Measurements from ENCODE around the gene INSRR. TPM values are rescaled to one million over a fixed set of nuclear protein-coding genes. Genes with fewer than 3 reads are reported as not detected.

Gene INSRR
- total RNA-seq, 1 experiment from 2014 or later, result not detected

DNA sequence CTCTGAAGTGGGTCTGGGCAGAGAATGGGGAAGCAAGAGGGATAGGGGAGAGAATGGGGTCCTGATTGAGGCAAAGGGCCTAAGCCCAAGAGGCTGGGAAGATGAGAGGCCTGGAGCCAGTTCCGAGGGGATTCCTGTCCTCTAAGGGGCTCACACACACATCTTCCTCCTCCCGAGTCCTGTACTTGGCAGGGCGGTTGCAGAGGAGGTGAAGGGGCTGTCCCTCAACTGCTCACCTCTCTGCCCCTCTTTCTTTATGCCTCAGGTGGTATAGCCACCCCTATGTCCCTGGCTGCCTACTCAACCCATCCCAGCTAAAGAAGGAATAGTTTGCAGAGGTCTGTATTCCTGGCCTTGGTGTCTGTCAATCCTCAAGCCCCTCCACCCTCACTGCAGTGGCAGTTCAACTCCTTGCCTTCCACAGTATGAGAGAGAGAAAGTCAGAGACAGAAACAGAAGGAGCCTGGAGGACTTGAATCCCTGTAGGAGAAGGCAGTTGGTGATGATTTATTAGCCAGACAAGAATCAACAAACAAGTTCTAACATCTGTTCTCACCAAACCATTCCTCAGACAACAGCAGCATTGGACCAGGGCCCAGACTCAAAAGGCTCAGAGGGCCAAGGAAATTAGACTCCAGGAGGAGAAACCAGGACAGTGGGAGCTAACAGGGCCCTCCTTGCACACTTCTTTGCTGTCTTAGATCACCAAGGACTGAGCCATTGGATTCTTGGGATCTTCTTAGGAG lies 53.0 kb downstream of the INSRR start:
- Mint-ChIP-seq H3K4me3 (ENCODE audit: unreplicated experiment) (no peak overlapping the region), H3K9me3 (ENCODE audit: unreplicated experiment) (no peaks in the 10 kb centered on the region), H3K27ac (ENCODE audit: low read depth, unreplicated experiment) (no peak overlapping the region), H3K36me3 (ENCODE audit: insufficient read depth, unreplicated experiment) (peaks cover 17% of the 10 kb centered on the region), H3K4me1 (ENCODE audit: insufficient read depth, unreplicated experiment) (peaks cover 13% of the 10 kb centered on the region), H3K27me3 (ENCODE audit: insufficient read depth, unreplicated experiment) (no peaks in the 10 kb centered on the region)
- TF ChIP-seq, protein P1, sequence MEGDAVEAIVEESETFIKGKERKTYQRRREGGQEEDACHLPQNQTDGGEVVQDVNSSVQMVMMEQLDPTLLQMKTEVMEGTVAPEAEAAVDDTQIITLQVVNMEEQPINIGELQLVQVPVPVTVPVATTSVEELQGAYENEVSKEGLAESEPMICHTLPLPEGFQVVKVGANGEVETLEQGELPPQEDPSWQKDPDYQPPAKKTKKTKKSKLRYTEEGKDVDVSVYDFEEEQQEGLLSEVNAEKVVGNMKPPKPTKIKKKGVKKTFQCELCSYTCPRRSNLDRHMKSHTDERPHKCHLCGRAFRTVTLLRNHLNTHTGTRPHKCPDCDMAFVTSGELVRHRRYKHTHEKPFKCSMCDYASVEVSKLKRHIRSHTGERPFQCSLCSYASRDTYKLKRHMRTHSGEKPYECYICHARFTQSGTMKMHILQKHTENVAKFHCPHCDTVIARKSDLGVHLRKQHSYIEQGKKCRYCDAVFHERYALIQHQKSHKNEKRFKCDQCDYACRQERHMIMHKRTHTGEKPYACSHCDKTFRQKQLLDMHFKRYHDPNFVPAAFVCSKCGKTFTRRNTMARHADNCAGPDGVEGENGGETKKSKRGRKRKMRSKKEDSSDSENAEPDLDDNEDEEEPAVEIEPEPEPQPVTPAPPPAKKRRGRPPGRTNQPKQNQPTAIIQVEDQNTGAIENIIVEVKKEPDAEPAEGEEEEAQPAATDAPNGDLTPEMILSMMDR (IDR thresholded peaks at IDR 0.05; ENCODE audit: unreplicated experiment), result no peak
- no TSS peak for BruUV-seq (replicated peaks)
- CTCF ChIA-PET, result interaction anchor here (0.7 to 12.4 kb wide), 9 partner anchors 8 to 122 kb away, joined by 3 to 114 read pairs (median 9); partner anchors contain the start of genes NTRK1 and PEAR1
- POLR2A ChIA-PET, result interaction anchor here (0.7 to 2.3 kb wide), 2 partner anchors 8 to 11 kb away, joined by 3 to 7 read pairs; no protein-coding TSS in a partner anchor
- intact Hi-C loops (cut with micrococcal nuclease), result no loop called here
- peak; percentile 42 for DNase-seq (ENCODE audit: unreplicated experiment)

GRCh38 chr1:156804572-156805243 lies 54.2 kb downstream of the INSRR start:
- H3K27ac Mint-ChIP-seq (ENCODE audit: low read depth, unreplicated experiment), result no peak overlapping the region
- no peak for DNase-seq (ENCODE audit: unreplicated experiment)
- intact Hi-C loops (cut with micrococcal nuclease), result no loop called here
- POLR2A ChIA-PET, result no interaction called here
- peaks cover 29% of the 10 kb centered on the region for H3K36me3 Mint-ChIP-seq (ENCODE audit: insufficient read depth, unreplicated experiment)
- H3K9me3 Mint-ChIP-seq (ENCODE audit: unreplicated experiment), result no peaks in the 10 kb centered on the region
- no TSS peak for BruUV-seq (replicated peaks)
- TF ChIP-seq, protein P1 (IDR thresholded peaks at IDR 0.05; ENCODE audit: unreplicated experiment), result no peak
- H3K4me1 Mint-ChIP-seq (ENCODE audit: insufficient read depth, unreplicated experiment), result peaks cover 12% of the 10 kb centered on the region
- H3K4me3 Mint-ChIP-seq (ENCODE audit: unreplicated experiment), result no peak overlapping the region
- CTCF ChIA-PET, result interaction anchor here (0.5 to 12.4 kb wide), 11 partner anchors 9 to 123 kb away, joined by 3 to 114 read pairs (median 4); partner anchors contain the start of genes NTRK1 and PEAR1
- H3K27me3 Mint-ChIP-seq (ENCODE audit: insufficient read depth, unreplicated experiment), result no peaks in the 10 kb centered on the region

DNA sequence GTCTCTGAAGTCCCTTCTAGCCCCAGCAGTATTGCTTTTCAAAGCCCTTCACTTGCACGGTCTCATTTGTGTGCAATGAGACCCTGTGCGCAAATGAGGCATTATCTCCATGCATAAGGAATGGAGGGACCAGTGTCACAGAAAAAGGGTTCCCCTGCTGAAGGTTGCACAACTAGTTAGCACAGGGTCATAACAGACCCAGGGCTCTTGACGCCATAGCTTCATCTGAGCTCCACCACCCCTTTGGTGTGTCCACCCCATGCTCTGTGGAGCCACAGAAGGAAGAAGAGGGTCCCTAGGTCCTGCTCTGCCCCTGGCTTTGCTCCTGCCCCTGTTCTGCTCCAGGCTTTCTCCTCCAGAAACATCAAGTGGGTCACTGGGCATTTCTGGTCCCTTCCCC lies 54.9 kb downstream of the INSRR start:
- intact Hi-C loops (cut with micrococcal nuclease), result no loop called here
- Mint-ChIP-seq H3K4me3 (ENCODE audit: unreplicated experiment) (no peak overlapping the region), H3K4me1 (ENCODE audit: insufficient read depth, unreplicated experiment) (peaks cover 12% of the 10 kb centered on the region), H3K36me3 (ENCODE audit: insufficient read depth, unreplicated experiment) (peaks cover 35% of the 10 kb centered on the region), H3K9me3 (ENCODE audit: unreplicated experiment) (no peaks in the 10 kb centered on the region), H3K27me3 (ENCODE audit: insufficient read depth, unreplicated experiment) (no peaks in the 10 kb centered on the region), H3K27ac (ENCODE audit: low read depth, unreplicated experiment) (no peak overlapping the region)
- no peak for DNase-seq (ENCODE audit: unreplicated experiment)
- ChIA-PET CTCF (interaction anchor here (0.5 to 12.4 kb wide), 4 partner anchors 9 to 87 kb away, joined by 3 to 106 read pairs (median 13); partner anchors contain the start of gene PEAR1), POLR2A (no interaction called here)
- TF ChIP-seq, protein P1 (IDR thresholded peaks at IDR 0.05; ENCODE audit: unreplicated experiment), result no peak
- no TSS peak for BruUV-seq (replicated peaks)
